Stimulated activated CD4-positive, alpha-beta T cell treated with anti-CD3 and anti-CD28 coated beads, Interleukin-4, amount 100 ng/mL, for 1 hour (primary cell): ENCODE data around the gene DDX6.
A peak's percentile ranks its signal among the peaks of the same experiment; 100 is the strongest.
"Not testable (repeated sequence)": the region's sequence is repeated elsewhere in the genome, so short reads cannot be mapped to it uniquely, and the experiment has no call there.

Experiments
- DNase-seq: peaks from one replicate; pipeline ENCODE4 v3.0.0-alpha.2; 2020

Gene DDX6, protein sequence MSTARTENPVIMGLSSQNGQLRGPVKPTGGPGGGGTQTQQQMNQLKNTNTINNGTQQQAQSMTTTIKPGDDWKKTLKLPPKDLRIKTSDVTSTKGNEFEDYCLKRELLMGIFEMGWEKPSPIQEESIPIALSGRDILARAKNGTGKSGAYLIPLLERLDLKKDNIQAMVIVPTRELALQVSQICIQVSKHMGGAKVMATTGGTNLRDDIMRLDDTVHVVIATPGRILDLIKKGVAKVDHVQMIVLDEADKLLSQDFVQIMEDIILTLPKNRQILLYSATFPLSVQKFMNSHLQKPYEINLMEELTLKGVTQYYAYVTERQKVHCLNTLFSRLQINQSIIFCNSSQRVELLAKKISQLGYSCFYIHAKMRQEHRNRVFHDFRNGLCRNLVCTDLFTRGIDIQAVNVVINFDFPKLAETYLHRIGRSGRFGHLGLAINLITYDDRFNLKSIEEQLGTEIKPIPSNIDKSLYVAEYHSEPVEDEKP

GRCh38 chr11:118791111-118791960, at the start of gene DDX6:
Gene DDX6, minus strand, starts transcription at chr11:118791164. Its CDS starts 4,913 bp downstream, at chr11:118786251.
- peak; percentile 92 for DNase-seq

GRCh38 chr11:118838905-118839553, 48.1 kb upstream of the DDX6 start:
- no peak for DNase-seq

DNA sequence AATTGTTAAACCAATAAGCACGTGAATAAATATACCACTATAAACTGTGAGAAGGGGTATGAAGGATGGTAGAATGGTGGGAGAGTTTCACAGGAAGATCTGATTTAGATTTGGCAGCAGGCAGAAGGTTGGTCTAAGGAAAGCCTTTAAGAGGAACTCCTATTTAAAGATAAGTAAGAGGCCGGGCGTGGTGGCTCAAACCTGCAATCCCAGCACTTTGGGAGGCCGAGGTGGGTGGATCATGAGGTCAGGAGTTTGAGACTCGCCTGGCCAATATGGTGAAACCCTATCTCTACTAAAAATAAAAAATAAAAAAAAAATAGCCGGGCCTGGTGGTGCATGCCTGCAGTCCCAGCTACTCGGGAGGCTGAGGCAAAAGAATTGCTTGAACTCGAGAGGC, 46.9 kb upstream of the DDX6 start:
- no peak for DNase-seq

GRCh38 chr11:118834427-118835028, 43.6 kb upstream of the DDX6 start:
- no peak for DNase-seq

DNA sequence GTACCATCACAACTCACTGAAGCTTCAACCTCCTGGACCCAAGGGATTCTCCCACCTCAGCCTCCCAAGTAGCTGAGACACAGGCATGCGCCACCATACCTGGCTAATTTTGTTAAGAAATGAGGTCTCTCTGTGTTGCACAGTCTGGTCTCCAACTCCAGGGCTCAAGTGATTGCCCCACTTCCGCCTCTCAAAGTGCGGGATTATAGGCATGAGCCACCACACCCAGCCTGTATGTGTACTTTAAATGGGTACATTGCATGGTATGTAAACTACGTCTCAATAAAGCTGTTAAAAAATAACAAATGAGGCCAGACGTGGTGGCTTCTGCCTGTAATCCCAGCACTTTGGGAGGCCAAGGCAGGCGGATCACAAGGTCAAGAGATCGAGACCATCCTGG, 36.2 kb upstream of the DDX6 start:
- no peak for DNase-seq

DNA sequence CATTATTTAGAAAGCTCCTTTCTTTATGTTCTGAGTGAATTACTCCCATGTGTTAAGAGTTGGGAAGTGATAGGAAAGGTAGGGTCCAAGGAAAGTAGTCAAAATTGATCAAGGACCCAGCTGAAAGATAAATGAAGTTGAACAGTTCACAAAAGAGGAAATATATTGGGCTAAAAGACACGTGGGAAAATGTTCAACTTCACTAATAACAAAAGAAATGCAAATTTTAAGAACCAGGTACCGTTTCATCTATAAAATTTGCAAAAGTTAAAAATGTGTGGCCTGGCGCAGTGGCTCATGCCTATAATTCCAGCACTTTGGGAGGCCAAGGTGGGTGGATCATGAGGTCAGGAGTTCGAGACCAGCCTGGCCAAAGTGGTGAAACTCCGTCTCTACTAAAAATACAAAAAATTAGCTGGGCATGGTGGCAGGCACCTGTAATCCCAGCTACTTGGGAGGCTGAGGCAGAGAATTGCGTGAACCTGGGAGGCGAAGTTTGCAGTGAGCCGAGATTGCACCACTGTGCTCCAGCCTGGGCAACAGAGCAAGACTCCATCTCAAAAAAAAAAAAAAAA, 32.1 kb upstream of the DDX6 start:
- not testable (repeated sequence) for DNase-seq

- no peak for DNase-seq
Measured at GRCh38 chr11:118820412-118821357, 29.7 kb upstream of the DDX6 start.

DNA sequence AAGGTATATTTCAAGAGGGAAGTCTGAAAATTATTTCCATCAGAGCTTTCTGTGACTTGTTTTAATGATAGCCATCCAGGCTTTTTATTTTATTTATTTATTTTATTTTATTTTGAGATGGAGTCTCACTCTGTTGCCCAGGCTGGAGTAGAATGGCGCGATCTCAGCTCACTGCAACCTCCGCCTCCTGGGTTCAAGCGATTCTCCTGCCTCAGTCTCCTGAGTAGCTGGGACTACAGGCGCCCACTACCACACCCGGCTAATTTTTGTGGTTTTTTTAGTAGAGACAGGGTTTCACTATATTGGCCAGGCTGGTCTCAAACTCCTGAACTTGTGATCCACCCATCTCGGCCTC, 29.0 kb upstream of the DDX6 start:
- not testable (repeated sequence) for DNase-seq

DNA sequence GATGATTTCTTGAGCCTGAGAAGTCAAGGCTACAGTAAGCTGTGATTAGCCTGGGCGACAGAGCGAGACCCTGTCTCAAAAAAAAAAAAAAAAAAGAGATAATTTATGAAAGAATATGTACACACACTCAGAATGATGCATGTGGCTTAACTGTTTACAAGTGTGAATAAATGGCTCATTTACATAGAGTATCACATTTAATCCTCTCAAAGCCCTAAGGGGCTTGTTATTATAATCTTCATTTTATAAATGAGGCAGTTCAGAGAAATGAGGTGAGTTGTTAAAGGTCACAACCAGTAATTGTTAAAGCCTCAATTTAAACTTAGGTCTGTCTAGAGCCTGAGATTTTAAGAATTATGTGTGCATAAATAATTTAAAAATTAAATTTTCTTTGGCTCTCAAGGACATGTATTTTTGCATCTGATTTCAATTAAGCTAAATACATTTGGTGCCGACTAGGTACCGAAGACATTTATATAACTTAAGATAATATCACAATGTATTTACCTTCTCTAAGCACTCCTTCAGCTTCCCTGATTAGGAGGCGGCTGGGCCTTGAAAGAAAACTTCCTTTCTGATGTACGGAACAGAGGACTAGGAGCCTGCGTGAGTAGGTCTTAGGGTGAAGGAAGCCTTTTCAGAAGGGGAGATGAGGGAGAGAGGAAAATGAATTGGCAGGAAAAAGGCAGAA, 28.5 kb upstream of the DDX6 start:
- no peak for DNase-seq

DNA sequence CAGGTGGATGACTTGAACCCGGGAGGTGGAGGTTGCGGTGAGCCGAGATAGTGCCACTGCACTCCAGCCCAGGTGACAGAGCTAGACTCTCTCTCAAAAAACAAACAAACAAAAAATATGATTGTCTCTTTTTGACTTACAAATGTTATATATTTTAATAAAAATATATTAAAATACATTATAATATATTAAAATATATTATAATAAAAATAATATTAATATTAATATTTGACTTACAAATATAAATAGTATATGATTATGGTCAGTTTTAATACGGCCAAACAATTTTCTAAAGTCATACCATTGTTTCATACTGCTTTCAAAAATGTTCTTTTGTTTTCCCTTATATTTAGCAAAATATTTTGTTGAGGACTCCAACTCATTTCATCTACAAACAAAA, 27.2 kb upstream of the DDX6 start:
- no peak for DNase-seq

- DNase-seq, result no peak
Measured at GRCh38 chr11:118813551-118813950, 22.6 kb upstream of the DDX6 start.

DNA sequence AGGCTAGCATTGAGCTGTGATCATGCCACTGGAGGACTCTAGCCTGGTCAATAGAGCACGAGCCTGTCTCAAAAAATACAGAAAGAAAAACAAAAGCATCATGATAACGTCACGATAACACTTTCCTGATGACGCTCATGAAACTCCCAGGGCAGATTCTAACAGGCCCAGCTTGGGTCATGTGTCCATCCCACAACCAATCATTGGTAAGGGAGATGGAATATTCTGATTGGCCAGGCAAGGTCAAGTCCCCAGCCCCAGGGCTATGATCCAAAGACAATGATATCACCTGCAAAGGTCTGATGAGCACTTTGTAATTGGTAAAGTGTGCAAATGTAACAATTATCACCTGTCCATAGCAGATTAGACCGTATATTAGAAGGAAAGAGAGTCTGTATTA, 21.5 kb upstream of the DDX6 start:
- no peak for DNase-seq

DNA sequence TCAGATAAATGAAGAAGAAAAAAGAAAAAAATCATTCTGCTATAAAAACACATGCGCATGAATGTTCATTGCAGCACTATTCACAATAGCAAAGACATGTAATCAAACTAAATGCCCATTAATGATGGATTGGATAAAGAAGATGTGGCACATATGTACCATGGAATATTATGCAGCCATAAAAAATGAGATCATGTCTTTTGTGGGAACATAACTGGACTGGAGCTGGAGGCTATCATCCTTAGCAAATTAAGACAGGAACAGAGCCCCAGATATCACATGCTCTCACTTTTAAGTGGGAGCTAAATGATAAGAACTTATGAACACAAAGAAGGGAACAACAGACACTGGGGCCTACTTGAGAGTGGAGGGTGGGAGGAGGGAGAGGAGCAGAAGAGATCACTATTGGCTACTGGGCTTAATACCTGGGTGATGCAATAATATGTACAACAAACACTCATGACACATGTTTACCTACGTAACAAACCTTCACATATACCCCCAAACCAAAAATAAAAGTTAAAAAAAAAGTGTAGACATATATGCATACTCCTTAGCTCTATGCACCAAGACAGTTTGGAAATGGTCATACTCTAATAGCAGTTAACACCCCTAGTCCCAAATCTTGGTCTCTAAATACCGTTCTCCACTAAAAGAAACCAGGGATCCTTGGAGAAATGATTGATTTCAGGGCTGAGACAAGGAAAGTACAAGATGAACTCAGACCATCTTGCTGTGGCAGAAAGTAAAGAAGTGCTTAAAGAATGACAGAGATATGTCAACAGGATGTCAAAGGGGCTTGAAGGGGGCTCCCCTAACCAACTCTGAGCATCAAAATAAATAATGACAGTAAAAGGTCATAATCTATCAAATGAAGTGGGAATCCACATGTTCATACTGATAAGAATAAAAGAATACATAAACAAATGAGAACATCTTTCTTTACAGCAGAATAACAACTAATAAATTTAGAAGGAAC, 17.1 kb upstream of the DDX6 start:
- no peak for DNase-seq

DNA sequence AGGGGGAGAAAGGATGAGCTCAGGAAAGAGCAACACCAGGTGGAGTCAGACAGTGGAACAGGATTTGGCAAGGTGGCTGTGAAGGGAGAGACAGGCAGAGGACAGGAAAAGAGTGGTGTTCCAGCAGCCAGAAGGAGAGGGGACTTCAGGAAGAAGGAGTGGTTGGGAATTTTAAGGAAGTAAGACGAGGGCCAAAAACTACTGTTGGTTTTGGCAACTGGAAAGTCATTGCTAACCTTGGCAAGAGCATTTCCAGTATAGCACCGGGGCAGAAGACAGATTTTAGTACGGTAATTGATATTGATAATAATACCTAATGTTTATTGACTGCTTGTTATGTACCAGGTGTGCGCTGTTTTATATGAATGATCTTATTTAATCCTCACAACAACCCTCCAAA, 15.4 kb upstream of the DDX6 start:
- no peak for DNase-seq

GRCh38 chr11:118804094-118804493, 13.1 kb upstream of the DDX6 start:
- no peak for DNase-seq

GRCh38 chr11:118799372-118799771, 8.4 kb upstream of the DDX6 start:
- no peak for DNase-seq

DNA sequence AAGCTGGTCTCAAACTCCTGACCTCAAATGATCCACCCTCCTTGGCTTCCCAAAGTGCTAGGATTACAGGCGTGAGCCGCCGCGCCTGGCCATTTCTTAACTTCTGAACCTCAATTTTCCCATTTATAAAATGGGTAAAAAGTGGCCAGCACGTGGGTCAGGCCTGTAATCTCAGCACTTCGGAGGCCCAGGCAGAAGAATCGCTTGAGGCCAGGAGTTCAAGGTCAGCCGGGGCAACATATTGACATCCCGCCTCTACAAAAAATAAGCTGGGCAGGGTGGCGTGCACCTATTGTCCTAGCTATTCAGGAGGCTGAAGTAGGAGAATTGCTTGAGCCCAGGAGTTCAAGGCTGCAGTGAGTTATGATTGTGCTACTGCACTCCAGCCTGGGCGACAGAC, 6.5 kb upstream of the DDX6 start:
- DNase-seq, result no peak

GRCh38 chr11:118792570-118793124, 1.7 kb upstream of the DDX6 start:
- peak; percentile 49 for DNase-seq

DNA sequence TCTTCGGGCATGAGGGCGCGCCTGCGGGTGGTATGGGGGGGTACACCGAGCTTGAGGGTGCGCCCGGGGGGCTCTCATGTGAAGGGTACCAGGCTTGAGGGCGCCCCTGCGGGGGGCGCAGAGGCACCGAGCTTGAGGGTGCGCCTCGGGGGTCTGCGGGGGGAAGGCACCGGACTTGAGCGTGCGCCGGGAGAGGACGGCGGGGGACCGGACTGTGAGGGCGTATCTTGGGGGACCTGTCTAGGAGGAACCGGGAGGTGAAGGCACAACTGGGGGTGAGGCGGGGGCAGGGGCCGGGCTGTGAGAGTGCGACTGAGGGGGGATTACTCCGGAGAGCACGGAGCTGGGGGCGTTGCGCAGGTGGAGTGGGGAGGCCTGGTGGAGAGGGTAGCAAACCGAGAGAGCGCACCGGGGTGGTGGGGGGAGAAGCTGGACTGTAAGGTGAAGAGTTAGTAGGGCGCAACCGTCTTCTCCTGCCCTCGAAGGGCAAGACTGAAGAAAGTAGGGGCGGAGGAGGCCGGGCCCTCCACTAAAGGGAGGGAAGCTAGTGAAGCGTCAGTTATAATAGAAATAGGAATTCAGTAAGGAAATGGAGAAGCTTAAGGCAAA, 1.1 kb upstream of the DDX6 start:
- peak; percentile 54 for DNase-seq
